ENCODE measurements around the gene RNU1-1. TPM values are rescaled to one million over a fixed set of nuclear protein-coding genes. Genes with fewer than 3 reads are reported as not detected.
A peak's percentile ranks its signal among the peaks of the same experiment; 100 is the strongest.
"Not testable (repeated sequence)": the region's sequence is repeated elsewhere in the genome, so short reads cannot be mapped to it uniquely, and the experiment has no call there.

RNU1-1 gene
- total RNA-seq, 1 donor from 2014 or later: 6,622 TPM

GRCh38 chr1:16484931-16485330 is 29.2 kb downstream of the RNU1-1 start:
- H3K27me3 ChIP-seq: no peaks in the 10 kb centered on the region
- DNase-seq (peak; percentile 25), ATAC-seq (peak; percentile 21)
- no peak overlapping the region for H3K27ac ChIP-seq
- no peaks in the 10 kb centered on the region for H3K4me1 ChIP-seq
- intact Hi-C loops (cut with DNase I): no loop called here
- no peaks in the 10 kb centered on the region for H3K9me3 ChIP-seq
- no peak overlapping the region for H3K4me3 ChIP-seq
- H3K36me3 ChIP-seq: peaks cover 59% of the 10 kb centered on the region
- TF ChIP-seq CTCF (IDR thresholded peaks at IDR 0.05): no peak

GRCh38 chr1:16484501-16484835 is 29.6 kb downstream of the RNU1-1 start:
- ATAC-seq (peak; percentile 13), DNase-seq (peak; percentile 59)
- Histone ChIP-seq H3K9me3 (no peaks in the 10 kb centered on the region), H3K27me3 (no peaks in the 10 kb centered on the region), H3K4me1 (no peaks in the 10 kb centered on the region), H3K27ac (no peak overlapping the region), H3K4me3 (no peak overlapping the region), H3K36me3 (peaks cover 55% of the 10 kb centered on the region)
- intact Hi-C loops (cut with DNase I): no loop called here
- no peak for TF ChIP-seq CTCF (IDR thresholded peaks at IDR 0.05)

- ATAC-seq (peak; percentile 26), DNase-seq (peak; percentile 51)
- intact Hi-C loops (cut with DNase I); H3K9me3 ChIP-seq; H3K4me3 ChIP-seq; H3K27ac ChIP-seq; H3K4me1 ChIP-seq; H3K27me3 ChIP-seq: not testable (repeated sequence)
- H3K36me3 ChIP-seq: peaks cover 52% of the 10 kb centered on the region
These were observed 30.2 kb downstream of the RNU1-1 start for GRCh38 chr1:16483639-16484500.

- intact Hi-C loops (cut with DNase I); H3K27me3 ChIP-seq; H3K9me3 ChIP-seq; H3K4me1 ChIP-seq; H3K27ac ChIP-seq; H3K4me3 ChIP-seq: not testable (repeated sequence)
- ATAC-seq: peak; percentile 45
- peak; percentile 48 for DNase-seq
- peaks cover 58% of the 10 kb centered on the region for H3K36me3 ChIP-seq
These were observed 30.9 kb downstream of the RNU1-1 start for GRCh38 chr1:16483146-16483545.

- Histone ChIP-seq H3K36me3 (peaks cover 75% of the 10 kb centered on the region), H3K4me3 (no peak overlapping the region), H3K27me3 (no peaks in the 10 kb centered on the region), H3K4me1 (no peaks in the 10 kb centered on the region), H3K27ac (no peak overlapping the region), H3K9me3 (no peaks in the 10 kb centered on the region)
- intact Hi-C loops (cut with DNase I): no loop called here
- no peak for TF ChIP-seq CTCF (IDR thresholded peaks at IDR 0.05)
- DNase-seq: peak; percentile 44
- no peak for ATAC-seq
These were observed 36.0 kb downstream of the RNU1-1 start for GRCh38 chr1:16478091-16478490.

- H3K4me1 ChIP-seq; H3K4me3 ChIP-seq; intact Hi-C loops (cut with DNase I); H3K9me3 ChIP-seq; H3K27ac ChIP-seq; H3K27me3 ChIP-seq: not testable (repeated sequence)
- DNase-seq (peak; percentile 60), ATAC-seq (peak; percentile 53)
- peaks cover 60% of the 10 kb centered on the region for H3K36me3 ChIP-seq
These were observed 38.0 kb downstream of the RNU1-1 start for GRCh38 chr1:16475771-16476770.

- DNase-seq: peak; percentile 6
- H3K4me1 ChIP-seq; H3K4me3 ChIP-seq; intact Hi-C loops (cut with DNase I); H3K27ac ChIP-seq; H3K27me3 ChIP-seq; H3K9me3 ChIP-seq; ATAC-seq: not testable (repeated sequence)
- H3K36me3 ChIP-seq: peaks cover 48% of the 10 kb centered on the region
These were observed 39.2 kb downstream of the RNU1-1 start for GRCh38 chr1:16474891-16475290.

Data from upper lobe of right lung (tissue), 1 donor.